Hematopoietic multipotent progenitor cell (in vitro differentiated cells): Measurements from ENCODE around the gene ADGRV1. TPM values are rescaled to one million over a fixed set of nuclear protein-coding genes. Genes with fewer than 3 reads are reported as not detected.

Experiments
- DNase-seq, 3 donors: peaks; one replicate each; pipeline ENCODE4 v3.0.0-alpha.2; 2011 to 2015; ENCODE audit warnings: low read depth in 2 of 3, low spot score in 2 of 3
- total RNA-seq: library from RNA; depleted of rRNA; stranded (reverse); fragments of >200 nt; gene quantifications from one replicate; pipeline ENCODE4 v1.2.3, GENCODE V29; 2012

The ADGRV1 gene
- total RNA-seq, 1 donor: 0.27 TPM

DNA sequence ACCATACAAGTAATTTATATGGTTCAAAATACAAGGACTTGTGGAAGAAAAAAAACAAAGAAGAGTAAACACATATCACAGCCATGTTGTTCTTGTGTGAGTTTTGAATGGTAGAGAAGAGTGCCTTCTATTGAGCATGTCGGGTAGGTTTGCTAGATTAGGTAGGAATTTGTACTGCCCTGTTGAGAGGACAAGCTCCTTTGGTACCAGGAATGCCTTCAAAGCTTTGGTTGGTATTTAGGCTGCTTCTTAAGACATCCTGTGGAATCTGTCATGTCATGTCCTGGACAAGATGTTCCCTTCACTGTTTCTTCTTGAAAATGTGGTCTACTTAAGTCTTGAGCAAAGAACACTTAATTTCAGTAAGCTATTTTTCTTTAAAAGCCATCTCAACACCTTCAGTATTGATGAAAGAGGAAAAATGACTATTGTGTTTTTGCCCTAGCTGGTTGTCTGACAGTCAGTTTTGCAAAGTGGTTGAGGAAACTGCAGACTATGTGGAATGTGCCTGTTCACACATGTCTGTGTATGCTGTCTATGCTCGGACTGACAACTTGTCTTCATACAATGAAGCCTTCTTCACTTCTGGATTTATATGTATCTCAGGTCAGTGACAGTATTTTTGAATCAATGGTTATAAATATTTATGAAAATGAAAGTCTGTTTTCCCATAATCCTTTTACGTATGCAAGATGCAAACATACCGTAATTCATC, 296.9 kb downstream of the ADGRV1 start:
- no peak for DNase-seq

GRCh38 chr5:90861843-90862586, 303.4 kb downstream of the ADGRV1 start:
- no peak for DNase-seq

DNA sequence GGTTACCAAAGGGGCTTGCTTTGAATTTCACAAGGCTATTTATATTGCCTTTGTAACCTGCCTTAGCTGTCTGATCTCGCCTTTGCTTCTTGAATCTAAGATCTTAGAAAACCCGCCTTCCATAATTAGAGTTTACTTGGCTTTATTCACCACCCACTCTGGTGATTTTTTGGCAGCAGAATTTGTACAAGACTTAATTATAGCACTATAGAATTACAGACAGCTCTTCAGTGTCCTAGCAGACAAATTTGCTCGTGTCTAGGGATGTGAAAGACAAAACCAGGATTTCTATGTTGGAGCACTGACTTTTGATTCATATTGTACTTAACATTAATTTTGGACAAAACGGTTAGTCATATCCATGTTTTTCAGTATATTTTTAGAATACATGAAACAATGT, 306.6 kb downstream of the ADGRV1 start:
- no peak for DNase-seq

GRCh38 chr5:90866333-90866732, 307.7 kb downstream of the ADGRV1 start:
- DNase-seq: peak in 1 of 3 donors; percentile 39

GRCh38 chr5:90866915-90867731, 308.5 kb downstream of the ADGRV1 start:
- DNase-seq: no peak

DNA sequence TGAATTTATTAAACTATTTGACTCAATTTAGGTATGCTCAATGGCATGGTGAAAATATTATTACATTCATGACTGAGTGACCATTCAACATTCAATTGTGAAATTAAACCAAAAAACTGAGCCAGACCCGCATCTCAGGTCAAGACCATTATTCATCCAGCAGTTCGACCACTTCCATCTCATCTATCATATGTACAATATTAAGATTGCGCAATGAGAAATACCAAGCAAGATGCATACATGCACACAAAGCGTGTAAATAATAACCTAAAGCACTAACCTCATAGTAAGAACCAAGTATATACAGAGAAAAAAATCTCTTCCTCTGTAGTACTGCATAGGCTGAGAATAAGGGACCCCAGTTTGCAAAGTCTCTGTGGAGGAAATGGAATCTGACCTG, 310.2 kb downstream of the ADGRV1 start:
- no peak for DNase-seq

GRCh38 chr5:90871391-90871991, 312.9 kb downstream of the ADGRV1 start:
- DNase-seq: no peak

GRCh38 chr5:90873033-90873517, 314.5 kb downstream of the ADGRV1 start:
- peak in 1 of 3 donors; percentile 48 for DNase-seq

- no peak for DNase-seq
These were observed 315.5 kb downstream of the ADGRV1 start for GRCh38 chr5:90874066-90874465.

DNA sequence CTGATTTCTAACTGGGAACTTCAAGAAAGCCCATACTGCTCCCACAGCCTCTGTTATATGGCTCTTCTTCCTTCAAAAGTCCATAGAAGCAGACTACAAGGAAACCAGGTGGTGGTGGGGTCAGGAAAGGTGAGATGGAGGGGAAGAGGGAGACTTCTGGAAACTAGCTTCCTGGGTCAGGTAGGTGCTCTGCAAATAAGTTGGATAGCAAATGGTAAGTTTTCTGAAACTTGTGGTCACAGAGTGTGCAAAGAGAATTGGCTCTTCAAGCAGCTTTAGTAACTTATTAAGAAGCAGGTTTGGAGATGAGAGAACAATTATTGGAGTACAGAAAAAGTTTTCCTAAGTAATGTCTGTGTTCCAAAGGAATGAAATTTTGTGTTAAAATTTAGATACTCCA, 316.9 kb downstream of the ADGRV1 start:
- no peak for DNase-seq

- no peak for DNase-seq
These were observed 317.8 kb downstream of the ADGRV1 start for GRCh38 chr5:90876366-90876765.

DNA sequence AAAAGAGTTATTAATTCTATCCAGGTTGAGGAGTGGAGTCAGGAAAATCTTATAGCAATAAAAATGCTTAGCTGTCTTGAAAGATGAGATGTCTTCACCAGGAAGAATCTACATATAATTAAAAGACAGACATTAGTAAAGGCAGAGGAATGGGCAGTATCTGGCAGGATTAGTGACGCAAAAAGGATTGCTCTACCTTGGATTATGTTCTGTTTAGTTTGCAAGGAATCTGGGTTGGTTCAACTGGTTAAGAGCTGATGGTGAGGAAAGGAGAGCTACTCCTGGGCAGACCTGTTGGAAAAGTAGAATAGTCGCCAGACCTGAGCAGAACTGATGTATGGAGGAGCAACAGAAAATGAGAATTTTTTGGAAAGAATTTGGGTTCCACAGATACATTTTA, 318.5 kb downstream of the ADGRV1 start:
- DNase-seq: no peak

DNA sequence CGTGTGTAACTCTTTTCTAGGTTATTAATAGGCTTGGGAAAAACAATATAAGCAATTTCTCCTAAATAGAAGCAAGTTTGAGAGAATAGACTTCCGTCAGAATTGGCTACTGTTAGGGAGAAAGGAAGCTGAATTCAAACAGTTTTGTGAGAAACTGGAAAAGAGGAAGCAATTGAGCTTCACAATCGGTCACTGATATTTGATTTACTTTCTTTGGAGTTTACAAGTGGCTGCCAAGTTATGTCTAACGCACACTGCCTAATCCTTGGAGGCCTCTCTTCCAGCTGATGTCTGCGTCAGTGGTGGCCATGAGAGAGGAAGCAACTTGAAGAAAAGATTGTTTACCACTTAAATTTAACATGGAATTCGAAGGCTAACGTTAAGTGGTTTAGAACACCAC, 319.5 kb downstream of the ADGRV1 start:
- peak in 1 of 3 donors; percentile 42 for DNase-seq

DNA sequence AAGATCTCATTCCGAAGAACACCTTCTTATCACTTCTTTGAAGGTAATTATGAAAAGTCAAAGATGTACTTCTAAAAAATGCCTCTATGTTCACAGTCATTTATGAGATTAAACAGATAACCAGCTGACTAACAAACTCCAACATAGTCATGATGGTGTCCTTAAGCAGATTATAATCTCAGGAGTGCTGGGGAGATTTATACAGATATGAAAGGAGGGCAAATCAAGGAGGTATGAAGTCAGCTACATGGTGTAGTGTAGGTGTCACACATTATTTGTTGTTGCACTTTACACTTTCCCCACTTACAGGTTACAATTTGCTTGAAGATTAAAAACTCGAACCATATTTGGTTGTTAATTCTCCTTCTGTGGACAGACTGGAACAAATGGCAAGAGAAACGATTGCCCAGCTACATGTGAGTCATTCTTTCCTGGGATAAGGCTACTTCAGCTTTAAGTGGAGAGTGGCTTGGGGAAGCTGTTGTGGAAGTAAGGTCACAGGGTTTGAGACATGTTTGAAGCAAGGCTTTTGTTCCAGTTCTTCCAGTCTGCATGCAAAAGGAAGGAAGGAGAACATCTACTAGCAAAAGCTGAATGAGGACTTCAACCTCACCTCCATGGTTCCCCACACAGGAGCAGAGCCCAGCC, 320.1 kb downstream of the ADGRV1 start:
- no peak for DNase-seq

- no peak for DNase-seq
These were observed 323.1 kb downstream of the ADGRV1 start for GRCh38 chr5:90881626-90882150.

- DNase-seq: no peak
These were observed 323.9 kb downstream of the ADGRV1 start for GRCh38 chr5:90882448-90882847.

GRCh38 chr5:90885180-90885868, 326.7 kb downstream of the ADGRV1 start:
- no peak for DNase-seq

DNA sequence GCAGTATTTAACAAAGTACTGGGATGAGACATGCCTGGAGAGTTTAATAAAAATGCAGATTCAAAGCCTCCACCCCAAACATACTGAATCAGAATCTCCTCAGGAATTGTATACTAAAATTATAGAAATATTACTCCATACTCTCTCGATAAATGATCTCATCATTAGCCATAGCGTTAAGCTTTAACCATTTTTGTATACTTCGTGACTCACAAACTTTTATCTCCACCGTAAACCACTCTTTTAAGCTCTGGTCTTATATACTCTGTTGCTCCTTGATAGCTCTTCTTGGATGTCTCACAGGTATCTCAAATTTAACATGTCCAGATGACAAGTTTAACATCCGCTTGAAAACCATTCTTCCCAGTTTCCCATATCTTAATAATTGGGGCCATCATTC, 327.8 kb downstream of the ADGRV1 start:
- DNase-seq: no peak

DNA sequence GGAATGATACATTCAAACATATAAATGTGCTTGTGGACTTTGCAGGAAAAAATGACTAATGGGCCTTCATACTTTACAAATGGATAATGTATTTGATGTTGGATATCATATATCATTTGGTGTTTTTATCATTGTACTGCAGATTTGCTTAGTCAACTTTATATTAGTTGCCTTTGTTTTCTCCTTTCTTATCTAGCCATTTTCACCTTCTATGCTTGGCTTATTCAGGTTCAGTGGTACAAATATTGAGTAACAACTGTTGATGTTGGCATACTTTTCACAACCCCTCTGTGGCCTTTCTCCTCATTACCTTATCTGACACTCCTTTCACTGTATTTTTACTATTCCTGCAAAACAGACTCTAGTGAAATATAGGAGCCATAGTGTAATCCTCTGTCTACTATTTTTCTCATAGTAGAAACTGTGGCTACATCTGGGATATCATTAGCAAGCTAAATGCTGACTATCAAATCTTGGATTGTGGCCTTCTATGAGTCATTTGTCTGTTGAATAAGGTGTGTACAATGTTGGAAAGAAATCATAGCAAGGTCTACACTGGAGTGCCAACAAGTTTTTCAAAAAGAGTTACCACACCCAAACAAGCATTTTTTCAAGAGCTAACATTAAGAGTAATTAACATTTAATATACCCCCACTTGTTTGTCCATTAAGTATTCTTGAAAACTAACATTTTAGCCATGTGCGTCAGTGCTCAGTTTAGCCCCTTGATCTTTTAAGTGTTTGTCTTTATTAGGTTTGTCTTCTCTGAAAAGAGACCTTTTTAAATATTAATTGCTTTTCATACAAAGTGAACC, 330.1 kb downstream of the ADGRV1 start:
- no peak for DNase-seq
